Ishikawa (cell line): ENCODE results near the gene VPS16.

ENCODE experiments used
- CREB1 ChIP-seq: IDR thresholded peaks from 2 replicates; pipeline ENCODE4 v1.6.1; 2012; ENCODE audit warnings: low read depth
- EGR1 ChIP-seq: IDR thresholded peaks from 2 replicates; pipeline ENCODE4 v1.6.1; 2012
- EP300 ChIP-seq: IDR thresholded peaks from 2 replicates; pipeline ENCODE4 v1.6.1; 2012; ENCODE audit warnings: borderline replicate concordance
- REST ChIP-seq: IDR thresholded peaks from 2 replicates; pipeline ENCODE4 v1.6.1; 2012; ENCODE audit warnings: low read depth, mild to moderate bottlenecking
- TAF1 ChIP-seq: IDR thresholded peaks from 2 replicates; pipeline ENCODE4 v1.6.1; 2012; ENCODE audit warnings: low read depth, mild to moderate bottlenecking
- TCF12 ChIP-seq: IDR thresholded peaks from 2 replicates; pipeline ENCODE4 v1.6.1; 2012; ENCODE audit warnings: low read depth
- USF1 ChIP-seq: IDR thresholded peaks from 2 replicates; pipeline ENCODE4 v1.6.1; 2012
- YY1 ChIP-seq: IDR thresholded peaks from 2 replicates; pipeline ENCODE4 v1.6.1; 2012; ENCODE audit warnings: low read depth

GRCh38 chr20:2903686-2904085 is 63.1 kb downstream of the VPS16 start:
- TF ChIP-seq USF1: no peak
- TF ChIP-seq TCF12: no peak
- no peak for TF ChIP-seq EP300
- no peak for TF ChIP-seq REST
- TF ChIP-seq EGR1: no peak
- no peak for TF ChIP-seq CREB1
- TF ChIP-seq YY1: no peak
- TF ChIP-seq TAF1: no peak
